Gastrocnemius medialis (tissue), 4 donors: Measurements from ENCODE around the gene OR2B6. TPM values are rescaled to one million over a fixed set of nuclear protein-coding genes. Genes with fewer than 3 reads are reported as not detected.

Experiments
- ATAC-seq, 2 donors: fragments of 150-250 bp; one replicate each; pipeline ENCODE4 v1.9.1; 2016
- DNase-seq, 2 donors: peaks; one replicate each; pipeline ENCODE4 v3.0.0-alpha.2; 2019
- H3K27ac ChIP-seq, 4 donors: fragments of 200-600 bp; sonication (generic); 1 replicate in 1 of 4; 2 replicates in 3 of 4; pipeline ENCODE4 v1.5.1; 2016 to 2018; ENCODE audit warnings: mild to moderate bottlenecking in 2 of 4, moderate library complexity in 1 of 4
- H3K27me3 ChIP-seq, 3 donors: fragments of 200-600 bp; sonication (generic) in 2 of 3; 1 replicate in 1 of 3; 2 replicates in 2 of 3; pipeline versions ENCODE4 v1.5.1 to v1.6.0; 2016 to 2019; ENCODE audit warnings: mild to moderate bottlenecking in 1 of 3, moderate library complexity in 1 of 3
- H3K36me3 ChIP-seq, 2 donors: fragments of 200-600 bp; sonication (generic) in 1 of 2; one replicate each; pipeline ENCODE4 v1.5.1; 2017 to 2018
- H3K4me1 ChIP-seq, 2 donors: fragments of 200-600 bp; sonication (generic) in 1 of 2; one replicate each; pipeline ENCODE4 v1.5.1; 2016 to 2017; ENCODE audit warnings: mild to moderate bottlenecking in 2 of 2
- H3K4me3 ChIP-seq, 4 donors: fragments of 200-600 bp; sonication (generic) in 3 of 4; 1 replicate in 1 of 4; 2 replicates in 3 of 4; pipeline ENCODE4 v1.5.1; 2016 to 2019; ENCODE audit warnings: mild to moderate bottlenecking in 2 of 4
- H3K9me3 ChIP-seq, 3 donors: fragments of 200-600 bp; sonication (generic) in 2 of 3; 1 replicate in 1 of 3; 2 replicates in 2 of 3; pipeline ENCODE4 v1.5.1; 2016 to 2019
- POLR2A ChIP-seq, 2 donors: fragments of 450-650 bp; IDR thresholded peaks; one replicate each; pipeline ENCODE4 v1.6.1; 2017; ENCODE audit warnings: antibody characterized with exemption in 2 of 2, mild to moderate bottlenecking in 2 of 2, moderate library complexity in 2 of 2
- in situ Hi-C, 4 donors: fragments of 200-750 bp; cut with MboI; loops; one replicate each; pipeline versions ENCODE4 v1.15.0 to v1.8.0; 2017; ENCODE audit warnings: low sequenced_read_pairs in 4 of 4
- intact Hi-C: fragments of 100-400 bp; cut with DNase I; formaldehyde crosslinking; loops from one replicate; pipeline ENCODE4 v1.15.1; 2023; ENCODE audit warnings: low total_unique reads
- total RNA-seq, 4 donors: library from RNA; depleted of rRNA; stranded (reverse); fragments of >200 nt; gene quantifications; one replicate each; pipeline versions ENCODE4 v1.1.0 to v1.2.3, GENCODE V29; 2016
- TF ChIP-seq, protein P1 (sequence below), 5 experiments: fragments of 450-650 bp in 3 of 5; fragments of 200-600 bp in 2 of 5; sonication (generic) in 2 of 5; IDR thresholded peaks in 4 of 5; conservative IDR thresholded peaks in 1 of 5; 1 replicate in 4 of 5; 2 replicates in 1 of 5; pipeline ENCODE4 v1.5.1; 2016 to 2019; ENCODE audit warnings: antibody characterized with exemption in 5 of 5, mild to moderate bottlenecking in 3 of 5, moderate library complexity in 3 of 5

OR2B6 gene
- total RNA-seq, 4 donors from 2014 or later, result not detected

DNA sequence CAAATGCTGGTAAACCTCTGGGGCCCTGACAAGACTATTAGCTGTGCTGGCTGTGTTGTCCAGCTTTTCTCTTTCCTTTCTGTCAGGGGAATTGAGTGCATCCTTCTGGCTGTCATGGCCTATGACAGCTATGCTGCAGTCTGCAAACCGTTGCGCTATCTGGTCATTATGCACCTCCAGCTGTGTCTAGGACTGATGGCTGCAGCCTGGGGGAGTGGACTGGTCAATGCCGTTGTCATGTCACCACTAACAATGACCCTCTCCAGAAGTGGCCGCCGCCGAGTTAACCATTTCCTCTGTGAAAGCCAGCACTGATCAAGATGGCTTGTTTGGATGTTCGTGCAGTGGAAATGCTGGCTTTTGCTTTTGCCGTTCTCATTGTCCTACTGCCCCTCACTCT lies 20.3 kb downstream of the OR2B6 start:
- ATAC-seq (no peak), DNase-seq (no peak)
- no peak for TF ChIP-seq POLR2A (IDR thresholded peaks at IDR 0.05)
- TF ChIP-seq, protein P1, sequence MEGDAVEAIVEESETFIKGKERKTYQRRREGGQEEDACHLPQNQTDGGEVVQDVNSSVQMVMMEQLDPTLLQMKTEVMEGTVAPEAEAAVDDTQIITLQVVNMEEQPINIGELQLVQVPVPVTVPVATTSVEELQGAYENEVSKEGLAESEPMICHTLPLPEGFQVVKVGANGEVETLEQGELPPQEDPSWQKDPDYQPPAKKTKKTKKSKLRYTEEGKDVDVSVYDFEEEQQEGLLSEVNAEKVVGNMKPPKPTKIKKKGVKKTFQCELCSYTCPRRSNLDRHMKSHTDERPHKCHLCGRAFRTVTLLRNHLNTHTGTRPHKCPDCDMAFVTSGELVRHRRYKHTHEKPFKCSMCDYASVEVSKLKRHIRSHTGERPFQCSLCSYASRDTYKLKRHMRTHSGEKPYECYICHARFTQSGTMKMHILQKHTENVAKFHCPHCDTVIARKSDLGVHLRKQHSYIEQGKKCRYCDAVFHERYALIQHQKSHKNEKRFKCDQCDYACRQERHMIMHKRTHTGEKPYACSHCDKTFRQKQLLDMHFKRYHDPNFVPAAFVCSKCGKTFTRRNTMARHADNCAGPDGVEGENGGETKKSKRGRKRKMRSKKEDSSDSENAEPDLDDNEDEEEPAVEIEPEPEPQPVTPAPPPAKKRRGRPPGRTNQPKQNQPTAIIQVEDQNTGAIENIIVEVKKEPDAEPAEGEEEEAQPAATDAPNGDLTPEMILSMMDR (IDR thresholded peaks at IDR 0.05 in 4 of 5, conservative IDR thresholded peaks at IDR 0.05 in 1 of 5), result no peak
- Histone ChIP-seq H3K4me1 (no peaks in the 10 kb centered on the region), H3K9me3 (no peaks in the 10 kb centered on the region), H3K27me3 (peaks cover 0 to 3% (median 0%) of the 10 kb centered on the region in 3 donors), H3K36me3 (no peaks in the 10 kb centered on the region), H3K27ac (no peak overlapping the region), H3K4me3 (no peak overlapping the region)
- intact Hi-C loops (no loop called here), in situ Hi-C loops (no loop called here)

DNA sequence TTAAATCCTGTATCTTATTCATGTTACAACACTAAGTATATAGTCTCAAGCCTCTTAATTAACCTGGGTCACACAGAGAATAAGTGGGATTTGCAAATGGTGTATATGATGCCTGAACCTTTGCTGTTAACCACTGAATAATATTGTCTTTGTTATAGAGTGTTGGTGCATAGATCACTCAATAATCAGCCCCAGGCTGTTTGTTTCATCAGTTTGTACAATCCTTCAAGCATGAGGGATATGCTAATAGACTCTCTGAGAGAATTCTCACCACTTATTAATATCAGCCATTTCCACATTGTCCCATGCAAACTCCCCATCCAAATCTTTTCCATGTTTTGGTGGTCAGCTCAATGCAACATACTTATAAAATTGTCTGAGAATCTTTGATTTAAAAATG lies 21.7 kb downstream of the OR2B6 start:
- TF ChIP-seq, protein P1 (IDR thresholded peaks at IDR 0.05 in 4 of 5, conservative IDR thresholded peaks at IDR 0.05 in 1 of 5), result no peak
- no peak for TF ChIP-seq POLR2A (IDR thresholded peaks at IDR 0.05)
- H3K9me3 ChIP-seq, result no peaks in the 10 kb centered on the region
- H3K36me3 ChIP-seq, result no peaks in the 10 kb centered on the region
- DNase-seq (no peak), ATAC-seq (no peak)
- H3K27ac ChIP-seq, result no peak overlapping the region
- H3K27me3 ChIP-seq, result peaks cover 0 to 3% (median 0%) of the 10 kb centered on the region in 3 donors
- intact Hi-C loops, result no loop called here
- no peak overlapping the region for H3K4me3 ChIP-seq
- in situ Hi-C loops, result no loop called here
- no peaks in the 10 kb centered on the region for H3K4me1 ChIP-seq

DNA sequence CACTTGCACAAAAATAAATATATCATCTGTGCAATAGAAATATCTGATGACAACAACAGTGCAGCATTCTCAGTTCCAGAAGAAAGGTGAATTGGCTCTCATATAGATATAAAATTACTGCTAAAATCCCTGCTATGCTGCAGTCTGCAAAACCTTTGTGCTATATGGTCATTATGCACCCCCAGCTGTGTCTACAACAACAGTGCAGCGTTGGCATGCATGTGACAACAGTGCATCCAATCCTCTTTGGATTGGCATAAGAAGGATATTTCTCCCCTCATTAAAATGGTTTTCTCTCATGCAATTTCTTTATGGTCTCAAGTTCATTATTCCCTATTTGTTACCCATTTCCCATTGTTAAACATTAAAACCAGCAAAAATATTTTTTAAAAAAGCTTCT lies 23.1 kb downstream of the OR2B6 start:
- intact Hi-C loops, result no loop called here
- TF ChIP-seq, protein P1 (IDR thresholded peaks at IDR 0.05 in 4 of 5, conservative IDR thresholded peaks at IDR 0.05 in 1 of 5), result no peak
- no peak for TF ChIP-seq POLR2A (IDR thresholded peaks at IDR 0.05)
- Histone ChIP-seq H3K4me3 (no peak overlapping the region), H3K4me1 (no peaks in the 10 kb centered on the region), H3K27ac (no peak overlapping the region), H3K36me3 (no peaks in the 10 kb centered on the region), H3K9me3 (no peaks in the 10 kb centered on the region), H3K27me3 (peaks cover 0 to 3% (median 0%) of the 10 kb centered on the region in 3 donors)
- in situ Hi-C loops, result no loop called here
- no peak for DNase-seq
- no peak for ATAC-seq

DNA sequence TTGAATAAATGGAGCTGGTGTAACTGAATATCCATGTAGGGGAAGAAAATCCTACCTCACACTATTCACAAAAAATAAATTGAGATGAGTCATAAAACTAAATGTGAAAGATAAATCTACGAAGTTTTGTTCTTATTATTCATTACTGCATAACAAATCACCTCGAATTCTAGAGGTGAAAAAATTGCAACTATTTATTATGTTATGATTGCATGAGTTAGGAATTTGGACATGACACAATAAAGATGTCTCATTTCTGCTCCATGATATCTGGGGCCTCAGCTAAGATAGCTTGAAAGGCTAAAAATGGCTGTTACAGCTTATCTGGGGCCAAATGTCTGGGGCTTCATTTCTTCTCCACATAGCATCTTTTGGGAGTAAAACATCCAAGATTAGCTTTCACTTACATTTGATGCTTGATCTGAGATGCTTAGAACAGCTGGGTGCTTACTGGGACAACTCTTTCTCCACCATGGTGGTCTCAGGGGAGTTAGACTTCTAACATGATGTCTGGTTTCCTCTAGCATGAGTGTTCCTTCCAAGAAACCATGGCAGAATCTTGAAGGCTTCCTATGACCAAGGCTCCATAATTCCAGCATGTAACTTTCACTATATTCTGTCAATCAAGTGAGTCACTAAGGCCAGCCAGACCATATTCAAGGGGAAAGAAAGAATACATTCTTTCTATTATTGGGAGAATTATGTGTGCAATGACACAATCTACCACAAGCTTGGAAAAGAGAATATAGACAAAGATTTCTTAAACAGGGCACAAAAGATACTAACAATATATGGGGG lies 30.1 kb downstream of the OR2B6 start:
- DNase-seq (no peak), ATAC-seq (no peak)
- Histone ChIP-seq H3K27me3 (no peaks in the 10 kb centered on the region), H3K4me1 (no peaks in the 10 kb centered on the region), H3K36me3 (no peaks in the 10 kb centered on the region), H3K27ac (no peak overlapping the region), H3K9me3 (no peaks in the 10 kb centered on the region), H3K4me3 (no peak overlapping the region)
- TF ChIP-seq, protein P1 (IDR thresholded peaks at IDR 0.05 in 4 of 5, conservative IDR thresholded peaks at IDR 0.05 in 1 of 5), result no peak
- TF ChIP-seq POLR2A (IDR thresholded peaks at IDR 0.05), result no peak
- intact Hi-C loops, result no loop called here
- in situ Hi-C loops, result no loop called here
